Measurements from ENCODE around the gene OR51A4.

GRCh38 chr11:4926608-4927007, 20.8 kb downstream of the OR51A4 start:
- TF ChIP-seq, protein P1, sequence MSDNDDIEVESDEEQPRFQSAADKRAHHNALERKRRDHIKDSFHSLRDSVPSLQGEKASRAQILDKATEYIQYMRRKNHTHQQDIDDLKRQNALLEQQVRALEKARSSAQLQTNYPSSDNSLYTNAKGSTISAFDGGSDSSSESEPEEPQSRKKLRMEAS (IDR thresholded peaks at IDR 0.05; ENCODE audit: low read depth, low read length): no peak
- no peak for TF ChIP-seq POLR2A (IDR thresholded peaks at IDR 0.05; ENCODE audit: extremely low read depth, insufficient read length)
